ENCODE results near the gene SRRM2.

Gene SRRM2

GRCh38 chr16:2752035-2752849 is at the start of gene SRRM2:
TSS of gene SRRM2 (plus strand) at chr16:2752638. CDS start at chr16:2756365, 3,727 bp downstream.
- TF ChIP-seq CTCF (IDR thresholded peaks at IDR 0.05) (no peak), ZFX (IDR thresholded peaks at IDR 0.05; ENCODE audit: borderline replicate concordance) (0 out of 2 replicates have a peak, but pooled peaks have one; percentile 49)
- peak within 1 kb of the TSS; percentile 98 for H3K27ac ChIP-seq

- no peak overlapping the region for H3K27ac ChIP-seq
- TF ChIP-seq ZFX (IDR thresholded peaks at IDR 0.05; ENCODE audit: borderline replicate concordance) (no peak), CTCF (IDR thresholded peaks at IDR 0.05) (no peak)
Measured at GRCh38 chr16:2702871-2703745, 49.3 kb upstream of the SRRM2 start.

GRCh38 chr16:2704166-2704982 is 48.1 kb upstream of the SRRM2 start:
- TF ChIP-seq ZFX (IDR thresholded peaks at IDR 0.05; ENCODE audit: borderline replicate concordance) (no peak), CTCF (IDR thresholded peaks at IDR 0.05) (no peak)
- H3K27ac ChIP-seq: no peak overlapping the region

- TF ChIP-seq CTCF (IDR thresholded peaks at IDR 0.05) (no peak), ZFX (IDR thresholded peaks at IDR 0.05; ENCODE audit: borderline replicate concordance) (no peak)
- no peak overlapping the region for H3K27ac ChIP-seq
Measured at GRCh38 chr16:2704983-2705275, 47.5 kb upstream of the SRRM2 start.

GRCh38 chr16:2705351-2705750 is 47.1 kb upstream of the SRRM2 start:
- no peak for TF ChIP-seq ZFX (IDR thresholded peaks at IDR 0.05; ENCODE audit: borderline replicate concordance)
- TF ChIP-seq CTCF (IDR thresholded peaks at IDR 0.05): no peak
- H3K27ac ChIP-seq: no peak overlapping the region

- TF ChIP-seq CTCF (IDR thresholded peaks at IDR 0.05) (no peak), ZFX (IDR thresholded peaks at IDR 0.05; ENCODE audit: borderline replicate concordance) (no peak)
- H3K27ac ChIP-seq: no peak overlapping the region
Measured at GRCh38 chr16:2706085-2706484, 46.4 kb upstream of the SRRM2 start.
